ENCODE results near the gene PTPRN2. TPM values are rescaled to one million over a fixed set of nuclear protein-coding genes. Genes with fewer than 3 reads are reported as not detected.

The PTPRN2 gene
- total and polyA plus RNA-seq, 7 donors, result 0.47 to 0.82 (median 0.51) TPM

DNA sequence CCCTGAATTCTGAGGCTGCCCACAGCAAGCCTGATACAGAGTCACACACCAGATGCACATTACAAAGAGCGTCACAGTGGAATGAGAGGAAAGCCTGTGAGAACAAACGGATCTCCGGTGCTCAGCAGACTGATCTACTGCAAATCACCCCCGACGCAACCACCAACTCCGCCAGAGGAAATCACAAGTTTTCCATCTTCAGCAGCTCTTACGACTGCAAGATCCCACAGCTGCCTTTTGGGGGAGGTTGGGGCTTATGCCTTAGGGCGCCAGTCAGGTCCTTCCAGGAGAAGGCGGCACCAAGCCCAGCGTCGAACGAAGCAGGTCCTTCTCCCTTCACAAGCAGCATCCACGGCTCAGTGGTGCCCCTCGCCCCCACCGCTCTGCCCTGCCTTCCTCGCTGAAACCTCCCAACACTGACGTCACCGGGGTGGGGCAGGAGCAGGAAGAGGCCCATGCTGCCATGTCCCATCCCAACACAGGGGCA, 32.5 kb downstream of the PTPRN2 start:
- intact Hi-C loops (cut with DNase I), result no loop called here
- Histone ChIP-seq H3K4me1 (no peaks in the 10 kb centered on the region), H3K36me3 (ENCODE audit: insufficient read depth in 1 of 2, low read depth in 1 of 2) (no peaks in the 10 kb centered on the region), H3K27me3 (ENCODE audit: insufficient read depth in 3 of 3, low read length in 2 of 3) (peaks cover 0 to 5% (median 0%) of the 10 kb centered on the region in 3 donors), H3K27ac (no peak overlapping the region), H3K9me3 (no peaks in the 10 kb centered on the region), H3K4me3 (no peak overlapping the region)
- no peak for TF ChIP-seq CTCF (IDR thresholded peaks at IDR 0.05)
- 83 to 87% (median 85%) methylated on average over 18 of the region's 18 CpGs for WGBS, 3 donors
- ATAC-seq (no peak), DNase-seq (no peak)

DNA sequence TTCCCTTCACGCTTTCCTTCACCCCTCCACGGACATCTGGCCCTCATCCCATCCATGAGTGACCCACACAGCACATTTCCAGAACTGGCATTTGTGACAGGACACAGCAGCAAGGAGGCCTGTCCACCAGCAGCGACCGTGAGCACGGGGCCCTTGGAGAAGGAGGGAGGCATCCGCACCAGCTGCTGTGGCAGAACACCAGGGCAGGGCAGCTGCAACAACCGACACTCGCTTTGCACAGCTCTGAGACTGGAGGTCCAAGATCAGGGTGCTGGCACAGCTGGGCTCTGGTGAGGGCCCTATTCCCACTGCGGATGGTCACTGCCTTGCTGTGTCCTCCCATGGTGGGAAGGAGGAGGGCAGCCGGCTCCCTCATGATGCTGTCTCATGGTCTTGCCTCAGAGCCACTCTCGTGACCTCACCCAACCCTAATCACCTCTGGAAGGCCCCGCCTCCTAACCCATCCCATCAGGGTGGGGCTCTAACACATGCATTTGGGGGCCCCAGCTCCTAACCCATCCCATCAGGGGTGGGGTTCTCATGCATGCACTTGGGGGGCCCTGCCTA, 36.7 kb downstream of the PTPRN2 start:
- no peak overlapping the region for H3K4me3 ChIP-seq
- ATAC-seq, result no peak
- no peaks in the 10 kb centered on the region for H3K4me1 ChIP-seq
- intact Hi-C loops (cut with DNase I), result no loop called here
- 36 to 49% (median 41%) methylated on average over 12 of the region's 12 CpGs for WGBS, 3 donors
- H3K9me3 ChIP-seq, result no peaks in the 10 kb centered on the region
- no peaks in the 10 kb centered on the region for H3K36me3 ChIP-seq (ENCODE audit: insufficient read depth in 1 of 2, low read depth in 1 of 2)
- H3K27me3 ChIP-seq (ENCODE audit: insufficient read depth in 3 of 3, low read length in 2 of 3), result peaks cover 0 to 5% (median 4%) of the 10 kb centered on the region in 3 donors
- DNase-seq, result no peak
- no peak overlapping the region for H3K27ac ChIP-seq
- TF ChIP-seq CTCF (IDR thresholded peaks at IDR 0.05), result no peak

GRCh38 chr7:158550394-158550700, 37.3 kb downstream of the PTPRN2 start:
- Histone ChIP-seq H3K4me1 (no peaks in the 10 kb centered on the region), H3K4me3 (no peak overlapping the region), H3K36me3 (ENCODE audit: insufficient read depth in 1 of 2, low read depth in 1 of 2) (no peaks in the 10 kb centered on the region), H3K27me3 (ENCODE audit: insufficient read depth in 3 of 3, low read length in 2 of 3) (peaks cover 0 to 5% (median 4%) of the 10 kb centered on the region in 3 donors), H3K9me3 (no peaks in the 10 kb centered on the region), H3K27ac (no peak overlapping the region)
- intact Hi-C loops (cut with DNase I), result no loop called here
- TF ChIP-seq CTCF (IDR thresholded peaks at IDR 0.05), result no peak
- DNase-seq (no peak), ATAC-seq (no peak)
- 46 to 59% (median 53%) methylated on average over 7 of the region's 7 CpGs for WGBS, 3 donors

- DNase-seq (peak in 1 of 2 donors; percentile 68), ATAC-seq (peak in 1 of 4 donors; percentile 44)
- no peak overlapping the region for H3K27ac ChIP-seq
- H3K4me3 ChIP-seq, result peak overlapping the region; percentile 32
- H3K4me1 ChIP-seq, result no peaks in the 10 kb centered on the region
- 52 to 56% (median 55%) methylated on average over 31 to 36 of the region's 36 CpGs for WGBS, 3 donors
- intact Hi-C loops (cut with DNase I), result no loop called here
- TF ChIP-seq CTCF (IDR thresholded peaks at IDR 0.05), result no peak
- H3K27me3 ChIP-seq (ENCODE audit: insufficient read depth in 3 of 3, low read length in 2 of 3), result peaks cover 0 to 5% (median 4%) of the 10 kb centered on the region in 3 donors
- H3K36me3 ChIP-seq (ENCODE audit: insufficient read depth in 1 of 2, low read depth in 1 of 2), result no peaks in the 10 kb centered on the region
- no peaks in the 10 kb centered on the region for H3K9me3 ChIP-seq
Measured at GRCh38 chr7:158549616-158550393, 37.8 kb downstream of the PTPRN2 start.

Measured in psoas muscle (tissue), 8 donors.